ENCODE measurements around the gene ZNF722. TPM values are rescaled to one million over a fixed set of nuclear protein-coding genes. Genes with fewer than 3 reads are reported as not detected.

Gene ZNF722
- not detected in 2 replicates for total RNA-seq (2014; rRNA removed; shearing (Covaris generic))

DNA sequence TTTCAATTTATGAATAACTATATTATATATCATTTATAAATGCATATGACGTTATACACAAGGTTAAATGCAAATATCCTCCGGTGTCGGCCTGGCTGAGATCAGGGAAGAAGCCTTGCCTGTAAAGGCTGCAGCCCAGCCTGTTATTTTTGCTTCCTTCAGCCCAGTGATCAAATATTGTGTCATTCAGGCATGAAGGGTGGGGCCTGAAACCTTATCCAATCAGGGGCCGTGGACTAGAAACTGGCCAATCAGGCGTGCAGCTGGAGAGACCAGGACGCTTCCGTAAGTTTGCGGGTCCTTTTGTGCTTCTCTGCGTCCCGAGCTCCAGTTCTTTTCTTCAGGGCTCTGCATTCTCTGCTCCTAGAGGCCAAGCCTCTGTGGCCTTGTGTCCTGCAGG is at the start of gene ZNF722:
TSS of gene ZNF722 (plus strand) at position 301 of the 400 bp plus-strand sequence. CDS start 113 bp downstream, outside the sequence.

GRCh38 chr7:64045301-64046040 is 46.8 kb downstream of the ZNF722 start, which contains the start of gene ZNF727:
ZNF727 (plus strand) TSS chr7:64045434; CDS start chr7:64045622, 188 bp downstream.

Small RNA genes lying within 50 kb of the gene (small RNA-seq; reads per million reads assigned to genes)
- not detected for gene AC092634.1
- gene AC092634.7 = not detected
- gene VN1R36P = not detected

Other genes starting within 250 kb of the ZNF722 start
- 0.19 and 0.56 TPM in 2 replicates for gene ZNF727, start 46.6 kb downstream of the ZNF722 start, total RNA-seq (2014; rRNA removed; shearing (Covaris generic))
- gene ZNF735, start 208.4 kb downstream of the ZNF722 start, total RNA-seq (2014; rRNA removed; shearing (Covaris generic)) = not detected in 2 replicates
- not detected in 2 replicates for gene ZNF679, start 229.6 kb downstream of the ZNF722 start, total RNA-seq (2014; rRNA removed; shearing (Covaris generic))

All from A375 (cell line).